ENCODE results near the gene DLK2.

GRCh38 chr6:43437700-43438099 lies 17.6 kb downstream of the DLK2 start:
- TF ChIP-seq ETS1 (IDR thresholded peaks at IDR 0.05) = no peak
- TF ChIP-seq, protein P1, sequence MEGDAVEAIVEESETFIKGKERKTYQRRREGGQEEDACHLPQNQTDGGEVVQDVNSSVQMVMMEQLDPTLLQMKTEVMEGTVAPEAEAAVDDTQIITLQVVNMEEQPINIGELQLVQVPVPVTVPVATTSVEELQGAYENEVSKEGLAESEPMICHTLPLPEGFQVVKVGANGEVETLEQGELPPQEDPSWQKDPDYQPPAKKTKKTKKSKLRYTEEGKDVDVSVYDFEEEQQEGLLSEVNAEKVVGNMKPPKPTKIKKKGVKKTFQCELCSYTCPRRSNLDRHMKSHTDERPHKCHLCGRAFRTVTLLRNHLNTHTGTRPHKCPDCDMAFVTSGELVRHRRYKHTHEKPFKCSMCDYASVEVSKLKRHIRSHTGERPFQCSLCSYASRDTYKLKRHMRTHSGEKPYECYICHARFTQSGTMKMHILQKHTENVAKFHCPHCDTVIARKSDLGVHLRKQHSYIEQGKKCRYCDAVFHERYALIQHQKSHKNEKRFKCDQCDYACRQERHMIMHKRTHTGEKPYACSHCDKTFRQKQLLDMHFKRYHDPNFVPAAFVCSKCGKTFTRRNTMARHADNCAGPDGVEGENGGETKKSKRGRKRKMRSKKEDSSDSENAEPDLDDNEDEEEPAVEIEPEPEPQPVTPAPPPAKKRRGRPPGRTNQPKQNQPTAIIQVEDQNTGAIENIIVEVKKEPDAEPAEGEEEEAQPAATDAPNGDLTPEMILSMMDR (conservative IDR thresholded peaks at IDR 0.05; ENCODE audit: low read depth in 2 of 2) = no peak
- TF ChIP-seq EZH2 (IDR thresholded peaks at IDR 0.05; ENCODE audit: low read depth, unreplicated experiment) = no peak
- TF ChIP-seq POLR2AphosphoS5 (IDR thresholded peaks at IDR 0.05; ENCODE audit: low read depth) = no peak
- no peak for TF ChIP-seq JUNB (IDR thresholded peaks at IDR 0.05; ENCODE audit: unreplicated experiment)
- no peak for TF ChIP-seq NANOG (IDR thresholded peaks at IDR 0.05; ENCODE audit: borderline replicate concordance)
- no peak for TF ChIP-seq EZH2phosphoT487 (IDR thresholded peaks at IDR 0.05; ENCODE audit: unreplicated experiment)
- TF ChIP-seq CREB1 (CRISPR knock-in tag; IDR thresholded peaks at IDR 0.05; ENCODE audit: low read depth) = no peak
- TF ChIP-seq, protein P2, sequence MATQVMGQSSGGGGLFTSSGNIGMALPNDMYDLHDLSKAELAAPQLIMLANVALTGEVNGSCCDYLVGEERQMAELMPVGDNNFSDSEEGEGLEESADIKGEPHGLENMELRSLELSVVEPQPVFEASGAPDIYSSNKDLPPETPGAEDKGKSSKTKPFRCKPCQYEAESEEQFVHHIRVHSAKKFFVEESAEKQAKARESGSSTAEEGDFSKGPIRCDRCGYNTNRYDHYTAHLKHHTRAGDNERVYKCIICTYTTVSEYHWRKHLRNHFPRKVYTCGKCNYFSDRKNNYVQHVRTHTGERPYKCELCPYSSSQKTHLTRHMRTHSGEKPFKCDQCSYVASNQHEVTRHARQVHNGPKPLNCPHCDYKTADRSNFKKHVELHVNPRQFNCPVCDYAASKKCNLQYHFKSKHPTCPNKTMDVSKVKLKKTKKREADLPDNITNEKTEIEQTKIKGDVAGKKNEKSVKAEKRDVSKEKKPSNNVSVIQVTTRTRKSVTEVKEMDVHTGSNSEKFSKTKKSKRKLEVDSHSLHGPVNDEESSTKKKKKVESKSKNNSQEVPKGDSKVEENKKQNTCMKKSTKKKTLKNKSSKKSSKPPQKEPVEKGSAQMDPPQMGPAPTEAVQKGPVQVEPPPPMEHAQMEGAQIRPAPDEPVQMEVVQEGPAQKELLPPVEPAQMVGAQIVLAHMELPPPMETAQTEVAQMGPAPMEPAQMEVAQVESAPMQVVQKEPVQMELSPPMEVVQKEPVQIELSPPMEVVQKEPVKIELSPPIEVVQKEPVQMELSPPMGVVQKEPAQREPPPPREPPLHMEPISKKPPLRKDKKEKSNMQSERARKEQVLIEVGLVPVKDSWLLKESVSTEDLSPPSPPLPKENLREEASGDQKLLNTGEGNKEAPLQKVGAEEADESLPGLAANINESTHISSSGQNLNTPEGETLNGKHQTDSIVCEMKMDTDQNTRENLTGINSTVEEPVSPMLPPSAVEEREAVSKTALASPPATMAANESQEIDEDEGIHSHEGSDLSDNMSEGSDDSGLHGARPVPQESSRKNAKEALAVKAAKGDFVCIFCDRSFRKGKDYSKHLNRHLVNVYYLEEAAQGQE (IDR thresholded peaks at IDR 0.05; ENCODE audit: unreplicated experiment) = no peak
- TF ChIP-seq ZNF114 (CRISPR knock-in tag; IDR thresholded peaks at IDR 0.05) = no peak
- no peak for TF ChIP-seq ZNF331 (CRISPR knock-in tag; IDR thresholded peaks at IDR 0.05; ENCODE audit: low read depth)

All from GM23338 (cell line).